Neural cell (in vitro differentiated cells): ENCODE data around the gene DCST1. TPM values are rescaled to one million over a fixed set of nuclear protein-coding genes. Genes with fewer than 3 reads are reported as not detected.

ENCODE experiments used
- H2AFZ ChIP-seq: fragments of 200-600, 300-800 bp; sonication (generic), shearing (Covaris generic); 2 replicates; pipeline ENCODE4 v1.6.0; 2014; ENCODE audit warnings: low read depth, mild to moderate bottlenecking, antibody characterized with exemption, low read length, moderate library complexity
- H3F3A ChIP-seq: fragments of 200-600 bp; shearing (Covaris generic); 2 replicates; pipeline ENCODE4 v1.6.1; 2016; ENCODE audit warnings: mild to moderate bottlenecking, moderate library complexity, mixed read lengths, antibody characterized with exemption, low read length; ENCODE audit not compliant: insufficient read depth, poor library complexity, severe bottlenecking
- H3K27ac ChIP-seq: fragments of 200-600, 300-800 bp; sonication (generic), shearing (Covaris generic); 2 replicates; pipeline ENCODE4 v1.5.1; 2014; ENCODE audit warnings: mild to moderate bottlenecking, low read length, moderate library complexity
- H3K27me3 ChIP-seq: fragments of 300-800, 200-600 bp; sonication (generic), shearing (Covaris generic); 2 replicates; pipeline ENCODE4 v1.6.0; 2014; ENCODE audit warnings: mild to moderate bottlenecking, low read depth, low read length, moderate library complexity; ENCODE audit not compliant: insufficient read depth
- H3K36me3 ChIP-seq: fragments of 300-800, 200-600 bp; sonication (generic), shearing (Covaris generic); 2 replicates; pipeline ENCODE4 v1.5.1; 2014; ENCODE audit warnings: mild to moderate bottlenecking, antibody characterized with exemption, low read length, moderate library complexity; ENCODE audit not compliant: insufficient read depth
- H3K4me2 ChIP-seq: fragments of 300-800, 200-600 bp; sonication (generic), shearing (Covaris generic); 2 replicates; pipeline ENCODE4 v1.6.0; 2014; ENCODE audit warnings: mild to moderate bottlenecking, low read length
- H3K4me3 ChIP-seq: fragments of 300-800, 200-600 bp; sonication (generic), shearing (Covaris generic); 2 replicates; pipeline ENCODE4 v1.5.1; 2014; ENCODE audit warnings: mild to moderate bottlenecking, low read length, moderate library complexity
- H3K79me2 ChIP-seq: fragments of 200-600 bp; shearing (Covaris generic); replicated peaks from 2 replicates; pipeline ENCODE4 v1.6.0; 2014; ENCODE audit warnings: mild to moderate bottlenecking, low read length, moderate library complexity; ENCODE audit not compliant: insufficient read depth
- H3K9ac ChIP-seq: fragments of 300-800, 200-600 bp; sonication (generic), shearing (Covaris generic); 2 replicates; pipeline ENCODE4 v1.6.1; 2016; ENCODE audit warnings: mild to moderate bottlenecking, low read length, mixed read lengths
- H3K9me2 ChIP-seq: fragments of 200-600 bp; shearing (Covaris generic); 2 replicates; pipeline ENCODE4 v1.6.1; 2016; ENCODE audit warnings: mild to moderate bottlenecking, low read length, mixed read lengths; ENCODE audit not compliant: insufficient read depth
- H3K9me3 ChIP-seq: fragments of 200-600, 300-800 bp; sonication (generic), shearing (Covaris generic); 2 replicates; pipeline ENCODE4 v1.6.1; 2016; ENCODE audit warnings: mild to moderate bottlenecking, mixed run types, low read length, moderate library complexity, mixed read lengths
- H4K20me1 ChIP-seq: fragments of 200-600 bp; shearing (Covaris generic); 2 replicates; pipeline ENCODE4 v1.6.1; 2016; ENCODE audit warnings: mild to moderate bottlenecking, mixed run types; ENCODE audit not compliant: insufficient read depth
- EP300 ChIP-seq: fragments of 450-650 bp; conservative IDR thresholded peaks from 2 replicates; pipeline ENCODE4 v1.6.1; 2014; ENCODE audit warnings: antibody characterized with exemption, mild to moderate bottlenecking, moderate library complexity; ENCODE audit not compliant: poor library complexity, severe bottlenecking
- EZH2 ChIP-seq: fragments of 200-600, 300-800 bp; shearing (Covaris generic), sonication (generic); IDR thresholded peaks from 2 replicates; pipeline ENCODE4 v1.6.1; 2014; ENCODE audit warnings: antibody characterized with exemption, low read length, borderline replicate concordance, mild to moderate bottlenecking; ENCODE audit not compliant: insufficient read depth, poor library complexity, severe bottlenecking
- MXI1 ChIP-seq: fragments of 450-650 bp; conservative IDR thresholded peaks from 2 replicates; pipeline ENCODE4 v1.6.1; 2014; ENCODE audit warnings: antibody characterized with exemption, mild to moderate bottlenecking; ENCODE audit not compliant: poor library complexity, severe bottlenecking
- POLR2AphosphoS5 ChIP-seq: IDR thresholded peaks from 2 replicates; pipeline ENCODE4 v1.6.1; 2012
- RAD21 ChIP-seq: fragments of 450-650 bp; conservative IDR thresholded peaks from 2 replicates; pipeline ENCODE4 v1.6.1; 2014; ENCODE audit warnings: antibody characterized with exemption, mild to moderate bottlenecking, moderate library complexity
- SMC3 ChIP-seq: fragments of 450-650 bp; conservative IDR thresholded peaks from 2 replicates; pipeline ENCODE4 v1.6.1; 2014; ENCODE audit warnings: antibody characterized with exemption, mild to moderate bottlenecking, moderate library complexity; ENCODE audit not compliant: poor library complexity
- TAF1 ChIP-seq: IDR thresholded peaks from 2 replicates; pipeline ENCODE4 v1.6.1; 2012; ENCODE audit warnings: low read depth
- polyA plus RNA-seq: library from polyadenylated mRNA; depleted of rRNA; stranded (reverse); fragments of >200 nt; gene quantifications from 2 replicates; pipeline ENCODE4 v1.2.3, GENCODE V29; 2014
- TF ChIP-seq, protein P1 (sequence below): IDR thresholded peaks from 2 replicates; pipeline ENCODE4 v1.6.1; 2012; ENCODE audit warnings: borderline replicate concordance
- TF ChIP-seq, protein P2 (sequence below): fragments of 450-650 bp; IDR thresholded peaks from 2 replicates; pipeline ENCODE4 v1.5.1; 2014; ENCODE audit warnings: antibody characterized with exemption, mild to moderate bottlenecking, moderate library complexity; ENCODE audit not compliant: poor library complexity, severe bottlenecking

DCST1 gene
- polyA plus RNA-seq, 1 donor from 2014 or later: not detected

DNA sequence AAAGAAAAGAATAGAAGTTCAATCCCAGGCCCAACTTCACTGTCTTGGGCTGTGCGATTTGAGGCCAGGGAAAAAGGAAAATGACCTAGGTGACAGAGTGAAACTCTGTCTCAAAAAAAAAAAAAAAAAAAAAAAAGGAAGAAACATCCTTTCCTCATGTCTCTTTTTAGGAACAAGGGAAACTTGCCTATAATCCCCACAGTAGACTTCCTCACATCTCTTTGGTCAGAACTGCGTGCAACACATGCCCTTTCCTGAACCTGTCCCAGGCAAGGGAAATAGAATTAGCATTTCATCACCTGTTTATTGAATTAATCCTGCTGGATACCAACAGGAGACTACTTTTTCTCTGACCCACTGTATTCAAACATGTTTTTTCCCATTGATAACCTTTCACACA lies 2.3 kb downstream of the DCST1 start:
- H3K4me3 ChIP-seq: no peak overlapping the region
- H2AFZ ChIP-seq: no peak overlapping the region
- H3F3A ChIP-seq: no peaks in the 10 kb centered on the region
- H3K9me2 ChIP-seq: no peaks in the 10 kb centered on the region
- H3K4me2 ChIP-seq: no peak overlapping the region
- no peaks in the 10 kb centered on the region for H3K27me3 ChIP-seq
- TF ChIP-seq EP300 (no peak), RAD21 (no peak), POLR2AphosphoS5 (no peak), EZH2 (no peak), MXI1 (no peak), TAF1 (no peak), SMC3 (no peak)
- TF ChIP-seq, protein P1, sequence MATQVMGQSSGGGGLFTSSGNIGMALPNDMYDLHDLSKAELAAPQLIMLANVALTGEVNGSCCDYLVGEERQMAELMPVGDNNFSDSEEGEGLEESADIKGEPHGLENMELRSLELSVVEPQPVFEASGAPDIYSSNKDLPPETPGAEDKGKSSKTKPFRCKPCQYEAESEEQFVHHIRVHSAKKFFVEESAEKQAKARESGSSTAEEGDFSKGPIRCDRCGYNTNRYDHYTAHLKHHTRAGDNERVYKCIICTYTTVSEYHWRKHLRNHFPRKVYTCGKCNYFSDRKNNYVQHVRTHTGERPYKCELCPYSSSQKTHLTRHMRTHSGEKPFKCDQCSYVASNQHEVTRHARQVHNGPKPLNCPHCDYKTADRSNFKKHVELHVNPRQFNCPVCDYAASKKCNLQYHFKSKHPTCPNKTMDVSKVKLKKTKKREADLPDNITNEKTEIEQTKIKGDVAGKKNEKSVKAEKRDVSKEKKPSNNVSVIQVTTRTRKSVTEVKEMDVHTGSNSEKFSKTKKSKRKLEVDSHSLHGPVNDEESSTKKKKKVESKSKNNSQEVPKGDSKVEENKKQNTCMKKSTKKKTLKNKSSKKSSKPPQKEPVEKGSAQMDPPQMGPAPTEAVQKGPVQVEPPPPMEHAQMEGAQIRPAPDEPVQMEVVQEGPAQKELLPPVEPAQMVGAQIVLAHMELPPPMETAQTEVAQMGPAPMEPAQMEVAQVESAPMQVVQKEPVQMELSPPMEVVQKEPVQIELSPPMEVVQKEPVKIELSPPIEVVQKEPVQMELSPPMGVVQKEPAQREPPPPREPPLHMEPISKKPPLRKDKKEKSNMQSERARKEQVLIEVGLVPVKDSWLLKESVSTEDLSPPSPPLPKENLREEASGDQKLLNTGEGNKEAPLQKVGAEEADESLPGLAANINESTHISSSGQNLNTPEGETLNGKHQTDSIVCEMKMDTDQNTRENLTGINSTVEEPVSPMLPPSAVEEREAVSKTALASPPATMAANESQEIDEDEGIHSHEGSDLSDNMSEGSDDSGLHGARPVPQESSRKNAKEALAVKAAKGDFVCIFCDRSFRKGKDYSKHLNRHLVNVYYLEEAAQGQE: no peak
- TF ChIP-seq, protein P2, sequence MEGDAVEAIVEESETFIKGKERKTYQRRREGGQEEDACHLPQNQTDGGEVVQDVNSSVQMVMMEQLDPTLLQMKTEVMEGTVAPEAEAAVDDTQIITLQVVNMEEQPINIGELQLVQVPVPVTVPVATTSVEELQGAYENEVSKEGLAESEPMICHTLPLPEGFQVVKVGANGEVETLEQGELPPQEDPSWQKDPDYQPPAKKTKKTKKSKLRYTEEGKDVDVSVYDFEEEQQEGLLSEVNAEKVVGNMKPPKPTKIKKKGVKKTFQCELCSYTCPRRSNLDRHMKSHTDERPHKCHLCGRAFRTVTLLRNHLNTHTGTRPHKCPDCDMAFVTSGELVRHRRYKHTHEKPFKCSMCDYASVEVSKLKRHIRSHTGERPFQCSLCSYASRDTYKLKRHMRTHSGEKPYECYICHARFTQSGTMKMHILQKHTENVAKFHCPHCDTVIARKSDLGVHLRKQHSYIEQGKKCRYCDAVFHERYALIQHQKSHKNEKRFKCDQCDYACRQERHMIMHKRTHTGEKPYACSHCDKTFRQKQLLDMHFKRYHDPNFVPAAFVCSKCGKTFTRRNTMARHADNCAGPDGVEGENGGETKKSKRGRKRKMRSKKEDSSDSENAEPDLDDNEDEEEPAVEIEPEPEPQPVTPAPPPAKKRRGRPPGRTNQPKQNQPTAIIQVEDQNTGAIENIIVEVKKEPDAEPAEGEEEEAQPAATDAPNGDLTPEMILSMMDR: no peak
- H3K79me2 ChIP-seq: no peaks in the 10 kb centered on the region
- no peaks in the 10 kb centered on the region for H3K9me3 ChIP-seq
- H3K36me3 ChIP-seq: no peaks in the 10 kb centered on the region
- no peaks in the 10 kb centered on the region for H4K20me1 ChIP-seq
- no peak overlapping the region for H3K9ac ChIP-seq
- H3K27ac ChIP-seq: no peak overlapping the region

DNA sequence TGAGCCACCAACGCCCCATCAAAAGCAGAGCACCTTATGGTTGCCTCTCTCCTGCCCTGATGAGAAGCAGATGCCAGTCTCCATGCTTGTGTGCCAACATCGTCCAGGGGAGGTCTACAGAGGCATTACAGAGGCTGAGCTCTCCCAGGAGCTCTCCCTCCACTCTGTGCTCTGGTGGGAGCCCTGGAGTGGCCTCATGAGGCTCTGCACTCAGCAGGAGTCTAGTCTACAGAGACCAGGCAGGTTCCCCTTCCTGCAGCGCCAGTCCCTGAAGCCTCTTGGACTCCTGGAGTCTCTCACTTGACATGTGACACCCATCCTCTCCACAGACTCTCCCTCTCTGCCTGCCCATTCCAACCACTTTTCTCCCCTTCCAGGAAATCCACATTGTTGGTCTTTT lies 3.4 kb downstream of the DCST1 start:
- Histone ChIP-seq H3K4me2 (no peak overlapping the region), H3K27me3 (no peaks in the 10 kb centered on the region), H2AFZ (no peak overlapping the region), H4K20me1 (no peaks in the 10 kb centered on the region), H3K36me3 (no peaks in the 10 kb centered on the region), H3K4me3 (no peak overlapping the region), H3K79me2 (no peaks in the 10 kb centered on the region), H3K9ac (no peak overlapping the region), H3K27ac (no peak overlapping the region), H3K9me3 (no peaks in the 10 kb centered on the region), H3K9me2 (no peaks in the 10 kb centered on the region), H3F3A (no peaks in the 10 kb centered on the region)
- no peak for TF ChIP-seq EP300
- no peak for TF ChIP-seq SMC3
- no peak for TF ChIP-seq EZH2
- no peak for TF ChIP-seq MXI1
- TF ChIP-seq, protein P1: no peak
- TF ChIP-seq, protein P2: no peak
